Epithelial cell of proximal tubule (primary cell): ENCODE measurements around the gene NTSR2. TPM values are rescaled to one million over a fixed set of nuclear protein-coding genes. Genes with fewer than 3 reads are reported as not detected.

Source experiments
- DNase-seq: peaks from one replicate; pipeline ENCODE4 v3.0.0-alpha.2; 2011; ENCODE audit warnings: low read depth
- H3K4me3 ChIP-seq: 2 replicates; pipeline ENCODE4 v1.5.1; 2011; ENCODE audit warnings: low read depth, mild to moderate bottlenecking, low read length
- CTCF ChIP-seq: conservative IDR thresholded peaks from 2 replicates; pipeline ENCODE4 v1.5.1; 2012; ENCODE audit warnings: low read depth, mild to moderate bottlenecking, low read length
- total RNA-seq: library from RNA; depleted of rRNA; stranded (reverse); fragments of >200 nt; gene quantifications from 2 replicates; pipeline ENCODE4 v1.2.3, GENCODE V29; 2015

The NTSR2 gene
- total RNA-seq, 1 donor from 2014 or later = not detected

- no peak for TF ChIP-seq CTCF
- no peak overlapping the region for H3K4me3 ChIP-seq
- DNase-seq = no peak
Measured at GRCh38 chr2:11713815-11714214, 43.8 kb upstream of the NTSR2 start.

GRCh38 chr2:11712866-11713265 is 42.9 kb upstream of the NTSR2 start:
- no peak for DNase-seq

GRCh38 chr2:11711751-11712150 is 41.8 kb upstream of the NTSR2 start:
- no peak overlapping the region for H3K4me3 ChIP-seq
- no peak for DNase-seq
- no peak for TF ChIP-seq CTCF

More at GRCh38 chr2:11712866-11713265, 42.9 kb upstream of the NTSR2 start:
- no peak for TF ChIP-seq CTCF
- H3K4me3 ChIP-seq = no peak overlapping the region

- no peak for TF ChIP-seq CTCF
- H3K4me3 ChIP-seq = no peak overlapping the region
- DNase-seq = no peak
Measured at GRCh38 chr2:11711354-11711716, 41.3 kb upstream of the NTSR2 start.

GRCh38 chr2:11710632-11711353 is 40.8 kb upstream of the NTSR2 start:
- TF ChIP-seq CTCF = no peak
- no peak overlapping the region for H3K4me3 ChIP-seq
- DNase-seq = no peak

- DNase-seq = no peak
- H3K4me3 ChIP-seq = no peak overlapping the region
- no peak for TF ChIP-seq CTCF
Measured at GRCh38 chr2:11710210-11710609, 40.2 kb upstream of the NTSR2 start.

- H3K4me3 ChIP-seq = no peak overlapping the region
- no peak for TF ChIP-seq CTCF
- DNase-seq = no peak
Measured at GRCh38 chr2:11709293-11709692, 39.3 kb upstream of the NTSR2 start.
